ENCODE measurements around the gene P2RY1.

P2RY1 gene

GRCh38 chr3:152811974-152812760 lies 22.8 kb upstream of the P2RY1 start:
- no peak for TF ChIP-seq CTCF (IDR thresholded peaks at IDR 0.05; ENCODE audit: insufficient read depth, low read depth, low read length, missing control alignments)
- H3K4me3 ChIP-seq (ENCODE audit: low read length), result no peak overlapping the region
- no peak for DNase-seq (ENCODE audit: low read depth)

GRCh38 chr3:152817400-152817799 lies 17.5 kb upstream of the P2RY1 start:
- TF ChIP-seq CTCF (IDR thresholded peaks at IDR 0.05; ENCODE audit: insufficient read depth, low read depth, low read length, missing control alignments), result no peak
- DNase-seq (ENCODE audit: low read depth), result no peak
- H3K4me3 ChIP-seq (ENCODE audit: low read length), result no peak overlapping the region

- DNase-seq (ENCODE audit: low read depth), result no peak
- TF ChIP-seq CTCF (IDR thresholded peaks at IDR 0.05; ENCODE audit: insufficient read depth, low read depth, low read length, missing control alignments), result no peak
- no peak overlapping the region for H3K4me3 ChIP-seq (ENCODE audit: low read length)
Observed at GRCh38 chr3:152818027-152818426, 16.9 kb upstream of the P2RY1 start.

GRCh38 chr3:152823173-152823572 lies 11.8 kb upstream of the P2RY1 start:
- no peak overlapping the region for H3K4me3 ChIP-seq (ENCODE audit: low read length)
- no peak for TF ChIP-seq CTCF (IDR thresholded peaks at IDR 0.05; ENCODE audit: insufficient read depth, low read depth, low read length, missing control alignments)
- no peak for DNase-seq (ENCODE audit: low read depth)

- H3K4me3 ChIP-seq (ENCODE audit: low read length), result no peak overlapping the region
- no peak for DNase-seq (ENCODE audit: low read depth)
- TF ChIP-seq CTCF (IDR thresholded peaks at IDR 0.05; ENCODE audit: insufficient read depth, low read depth, low read length, missing control alignments), result no peak
Observed at GRCh38 chr3:152823781-152824180, 11.2 kb upstream of the P2RY1 start.

GRCh38 chr3:152825566-152825965 lies 9.4 kb upstream of the P2RY1 start:
- no peak for DNase-seq (ENCODE audit: low read depth)
- no peak overlapping the region for H3K4me3 ChIP-seq (ENCODE audit: low read length)
- TF ChIP-seq CTCF (IDR thresholded peaks at IDR 0.05; ENCODE audit: insufficient read depth, low read depth, low read length, missing control alignments), result no peak

- no peak for TF ChIP-seq CTCF (IDR thresholded peaks at IDR 0.05; ENCODE audit: insufficient read depth, low read depth, low read length, missing control alignments)
- no peak for DNase-seq (ENCODE audit: low read depth)
- H3K4me3 ChIP-seq (ENCODE audit: low read length), result no peak overlapping the region
Observed at GRCh38 chr3:152826476-152826875, 8.5 kb upstream of the P2RY1 start.

Data from epithelial cell of esophagus (primary cell).